HL-60 (cell line): ENCODE measurements around the gene PDE4B.

Experiments
- POLR2AphosphoS5 ChIP-seq: IDR thresholded peaks from 2 replicates; pipeline ENCODE4 v1.6.1; 2012; ENCODE audit warnings: low read depth
- SPI1 ChIP-seq: IDR thresholded peaks from 2 replicates; pipeline ENCODE4 v1.6.1; 2012; ENCODE audit warnings: low read depth, mild to moderate bottlenecking, borderline replicate concordance
- TF ChIP-seq, protein P1 (sequence below): IDR thresholded peaks from one replicate; pipeline ENCODE4 v1.5.1; 2011; ENCODE audit warnings: low read length, control low read depth, inconsistent platforms; ENCODE audit not compliant: insufficient read depth

GRCh38 chr1:66242646-66243547 lies 450.2 kb downstream of the PDE4B start:
- TF ChIP-seq, protein P1, sequence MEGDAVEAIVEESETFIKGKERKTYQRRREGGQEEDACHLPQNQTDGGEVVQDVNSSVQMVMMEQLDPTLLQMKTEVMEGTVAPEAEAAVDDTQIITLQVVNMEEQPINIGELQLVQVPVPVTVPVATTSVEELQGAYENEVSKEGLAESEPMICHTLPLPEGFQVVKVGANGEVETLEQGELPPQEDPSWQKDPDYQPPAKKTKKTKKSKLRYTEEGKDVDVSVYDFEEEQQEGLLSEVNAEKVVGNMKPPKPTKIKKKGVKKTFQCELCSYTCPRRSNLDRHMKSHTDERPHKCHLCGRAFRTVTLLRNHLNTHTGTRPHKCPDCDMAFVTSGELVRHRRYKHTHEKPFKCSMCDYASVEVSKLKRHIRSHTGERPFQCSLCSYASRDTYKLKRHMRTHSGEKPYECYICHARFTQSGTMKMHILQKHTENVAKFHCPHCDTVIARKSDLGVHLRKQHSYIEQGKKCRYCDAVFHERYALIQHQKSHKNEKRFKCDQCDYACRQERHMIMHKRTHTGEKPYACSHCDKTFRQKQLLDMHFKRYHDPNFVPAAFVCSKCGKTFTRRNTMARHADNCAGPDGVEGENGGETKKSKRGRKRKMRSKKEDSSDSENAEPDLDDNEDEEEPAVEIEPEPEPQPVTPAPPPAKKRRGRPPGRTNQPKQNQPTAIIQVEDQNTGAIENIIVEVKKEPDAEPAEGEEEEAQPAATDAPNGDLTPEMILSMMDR, result peak; percentile 98
- no peak for TF ChIP-seq POLR2AphosphoS5
- TF ChIP-seq SPI1, result no peak
